Progenitor cell of endocrine pancreas (in vitro differentiated cells): Measurements from ENCODE around the gene HCFC1R1. TPM values are rescaled to one million over a fixed set of nuclear protein-coding genes. Genes with fewer than 3 reads are reported as not detected.

Source experiments
- DNase-seq: peaks from one replicate; pipeline ENCODE4 v3.0.0; 2021; ENCODE audit warnings: low spot score; ENCODE audit not compliant: unreplicated experiment
- H3K27ac Mint-ChIP-seq: 2 replicates; pipeline ENCODE4 v1.8.0; 2021; ENCODE audit warnings: mild to moderate bottlenecking, moderate library complexity, mixed read lengths
- H3K27me3 Mint-ChIP-seq: 2 replicates; pipeline ENCODE4 v1.8.0; 2021; ENCODE audit warnings: mixed read lengths
- H3K36me3 Mint-ChIP-seq: 2 replicates; pipeline ENCODE4 v1.8.0; 2022; ENCODE audit warnings: mixed read lengths; ENCODE audit not compliant: insufficient read depth
- H3K4me1 Mint-ChIP-seq: 2 replicates; pipeline ENCODE4 v1.8.0; 2021; ENCODE audit warnings: low read depth, mixed read lengths
- H3K4me3 Mint-ChIP-seq: 2 replicates; pipeline ENCODE4 v1.8.0; 2021; ENCODE audit warnings: low read depth, mild to moderate bottlenecking, moderate library complexity, mixed read lengths
- H3K9me3 Mint-ChIP-seq: 2 replicates; pipeline ENCODE4 v1.8.0; 2021; ENCODE audit warnings: low read depth, mixed read lengths
- CTCF ChIP-seq: fragments of 200-600 bp; sonication (generic); IDR thresholded peaks from one replicate; pipeline ENCODE4 v1.5.0; 2021; ENCODE audit warnings: antibody characterized with exemption, mild to moderate bottlenecking; ENCODE audit not compliant: unreplicated experiment
- total RNA-seq: library from RNA; stranded (reverse); gene quantifications from 2 replicates; pipeline ENCODE4 v1.2.1, GENCODE V29; 2021

The HCFC1R1 gene
- total RNA-seq, 1 donor from 2014 or later: 22.4 TPM

DNA sequence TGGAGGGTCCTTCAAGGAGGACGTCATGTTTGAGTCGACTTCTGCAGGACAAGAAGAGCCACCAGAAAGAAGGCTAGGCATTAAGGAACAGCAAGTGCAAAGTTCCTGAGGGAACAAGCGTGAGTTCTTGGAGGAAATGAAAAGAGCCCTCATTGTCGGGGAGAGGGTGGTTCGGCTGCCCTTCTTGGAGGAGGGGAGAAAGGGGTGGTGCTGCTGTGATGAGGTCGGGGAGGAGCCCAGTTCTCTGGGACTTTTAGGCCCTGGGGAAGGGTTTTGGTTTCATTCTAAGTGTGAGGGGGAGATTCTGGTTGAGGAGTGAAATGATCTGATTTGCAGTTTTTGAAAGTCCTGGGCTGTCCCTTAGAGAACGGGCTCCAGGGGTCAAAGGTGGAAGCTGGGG is 8.9 kb upstream of the HCFC1R1 start:
- peaks cover 5% of the 10 kb centered on the region for H3K4me1 Mint-ChIP-seq
- H3K4me3 Mint-ChIP-seq: no peak overlapping the region

GRCh38 chr16:3030222-3031212 is 6.8 kb upstream of the HCFC1R1 start:
- no peak overlapping the region for H3K27ac Mint-ChIP-seq
- no peak overlapping the region for H3K4me3 Mint-ChIP-seq
- no peak for DNase-seq
- H3K4me1 Mint-ChIP-seq: peaks cover 1% of the 10 kb centered on the region
- no peak for TF ChIP-seq CTCF
- H3K9me3 Mint-ChIP-seq: no peaks in the 10 kb centered on the region
- H3K27me3 Mint-ChIP-seq: peaks cover 29% of the 10 kb centered on the region
- H3K36me3 Mint-ChIP-seq: peaks cover 7% of the 10 kb centered on the region

More for the DNA sequence above, 8.9 kb upstream of the HCFC1R1 start:
- Mint-ChIP-seq H3K36me3 (peaks cover 3% of the 10 kb centered on the region), H3K27me3 (peaks cover 41% of the 10 kb centered on the region), H3K9me3 (no peaks in the 10 kb centered on the region), H3K27ac (no peak overlapping the region)
- no peak for TF ChIP-seq CTCF
- no peak for DNase-seq

- TF ChIP-seq CTCF: no peak
- no peak overlapping the region for H3K4me3 Mint-ChIP-seq
- DNase-seq: no peak
- peaks cover 1% of the 10 kb centered on the region for H3K4me1 Mint-ChIP-seq
- H3K27ac Mint-ChIP-seq: peak overlapping the region; percentile 79
- peaks cover 7% of the 10 kb centered on the region for H3K36me3 Mint-ChIP-seq
- H3K27me3 Mint-ChIP-seq: peaks cover 25% of the 10 kb centered on the region
- no peaks in the 10 kb centered on the region for H3K9me3 Mint-ChIP-seq
Observed at GRCh38 chr16:3029491-3030221, 5.9 kb upstream of the HCFC1R1 start.

GRCh38 chr16:3028716-3029319 is 5.1 kb upstream of the HCFC1R1 start:
- Mint-ChIP-seq H3K27ac (no peak overlapping the region), H3K4me3 (no peak overlapping the region), H3K27me3 (peaks cover 20% of the 10 kb centered on the region), H3K36me3 (peaks cover 8% of the 10 kb centered on the region), H3K9me3 (no peaks in the 10 kb centered on the region), H3K4me1 (peaks cover 5% of the 10 kb centered on the region)
- no peak for TF ChIP-seq CTCF
- DNase-seq: no peak
